Neural cell (in vitro differentiated cells): ENCODE data around the gene KIRREL3. TPM values are rescaled to one million over a fixed set of nuclear protein-coding genes. Genes with fewer than 3 reads are reported as not detected.

Source experiments
- H2AFZ ChIP-seq: fragments of 200-600, 300-800 bp; sonication (generic), shearing (Covaris generic); 2 replicates; pipeline ENCODE4 v1.6.0; 2014; ENCODE audit warnings: low read depth, mild to moderate bottlenecking, antibody characterized with exemption, low read length, moderate library complexity
- H3F3A ChIP-seq: fragments of 200-600 bp; shearing (Covaris generic); 2 replicates; pipeline ENCODE4 v1.6.1; 2016; ENCODE audit warnings: mild to moderate bottlenecking, moderate library complexity, mixed read lengths, antibody characterized with exemption, low read length; ENCODE audit not compliant: insufficient read depth, poor library complexity, severe bottlenecking
- H3K27ac ChIP-seq: fragments of 200-600, 300-800 bp; sonication (generic), shearing (Covaris generic); 2 replicates; pipeline ENCODE4 v1.5.1; 2014; ENCODE audit warnings: mild to moderate bottlenecking, low read length, moderate library complexity
- H3K27me3 ChIP-seq: fragments of 300-800, 200-600 bp; sonication (generic), shearing (Covaris generic); 2 replicates; pipeline ENCODE4 v1.6.0; 2014; ENCODE audit warnings: mild to moderate bottlenecking, low read depth, low read length, moderate library complexity; ENCODE audit not compliant: insufficient read depth
- H3K36me3 ChIP-seq: fragments of 300-800, 200-600 bp; sonication (generic), shearing (Covaris generic); 2 replicates; pipeline ENCODE4 v1.5.1; 2014; ENCODE audit warnings: mild to moderate bottlenecking, antibody characterized with exemption, low read length, moderate library complexity; ENCODE audit not compliant: insufficient read depth
- H3K4me2 ChIP-seq: fragments of 300-800, 200-600 bp; sonication (generic), shearing (Covaris generic); 2 replicates; pipeline ENCODE4 v1.6.0; 2014; ENCODE audit warnings: mild to moderate bottlenecking, low read length
- H3K4me3 ChIP-seq: fragments of 300-800, 200-600 bp; sonication (generic), shearing (Covaris generic); 2 replicates; pipeline ENCODE4 v1.5.1; 2014; ENCODE audit warnings: mild to moderate bottlenecking, low read length, moderate library complexity
- H3K79me2 ChIP-seq: fragments of 200-600 bp; shearing (Covaris generic); replicated peaks from 2 replicates; pipeline ENCODE4 v1.6.0; 2014; ENCODE audit warnings: mild to moderate bottlenecking, low read length, moderate library complexity; ENCODE audit not compliant: insufficient read depth
- H3K9ac ChIP-seq: fragments of 300-800, 200-600 bp; sonication (generic), shearing (Covaris generic); 2 replicates; pipeline ENCODE4 v1.6.1; 2016; ENCODE audit warnings: mild to moderate bottlenecking, low read length, mixed read lengths
- H3K9me2 ChIP-seq: fragments of 200-600 bp; shearing (Covaris generic); 2 replicates; pipeline ENCODE4 v1.6.1; 2016; ENCODE audit warnings: mild to moderate bottlenecking, low read length, mixed read lengths; ENCODE audit not compliant: insufficient read depth
- H3K9me3 ChIP-seq: fragments of 200-600, 300-800 bp; sonication (generic), shearing (Covaris generic); 2 replicates; pipeline ENCODE4 v1.6.1; 2016; ENCODE audit warnings: mild to moderate bottlenecking, mixed run types, low read length, moderate library complexity, mixed read lengths
- H4K20me1 ChIP-seq: fragments of 200-600 bp; shearing (Covaris generic); 2 replicates; pipeline ENCODE4 v1.6.1; 2016; ENCODE audit warnings: mild to moderate bottlenecking, mixed run types; ENCODE audit not compliant: insufficient read depth
- EP300 ChIP-seq: fragments of 450-650 bp; conservative IDR thresholded peaks from 2 replicates; pipeline ENCODE4 v1.6.1; 2014; ENCODE audit warnings: antibody characterized with exemption, mild to moderate bottlenecking, moderate library complexity; ENCODE audit not compliant: poor library complexity, severe bottlenecking
- EZH2 ChIP-seq: fragments of 200-600, 300-800 bp; shearing (Covaris generic), sonication (generic); IDR thresholded peaks from 2 replicates; pipeline ENCODE4 v1.6.1; 2014; ENCODE audit warnings: antibody characterized with exemption, low read length, borderline replicate concordance, mild to moderate bottlenecking; ENCODE audit not compliant: insufficient read depth, poor library complexity, severe bottlenecking
- MXI1 ChIP-seq: fragments of 450-650 bp; conservative IDR thresholded peaks from 2 replicates; pipeline ENCODE4 v1.6.1; 2014; ENCODE audit warnings: antibody characterized with exemption, mild to moderate bottlenecking; ENCODE audit not compliant: poor library complexity, severe bottlenecking
- POLR2AphosphoS5 ChIP-seq: IDR thresholded peaks from 2 replicates; pipeline ENCODE4 v1.6.1; 2012
- RAD21 ChIP-seq: fragments of 450-650 bp; conservative IDR thresholded peaks from 2 replicates; pipeline ENCODE4 v1.6.1; 2014; ENCODE audit warnings: antibody characterized with exemption, mild to moderate bottlenecking, moderate library complexity
- SMC3 ChIP-seq: fragments of 450-650 bp; conservative IDR thresholded peaks from 2 replicates; pipeline ENCODE4 v1.6.1; 2014; ENCODE audit warnings: antibody characterized with exemption, mild to moderate bottlenecking, moderate library complexity; ENCODE audit not compliant: poor library complexity
- TAF1 ChIP-seq: IDR thresholded peaks from 2 replicates; pipeline ENCODE4 v1.6.1; 2012; ENCODE audit warnings: low read depth
- polyA plus RNA-seq: library from polyadenylated mRNA; depleted of rRNA; stranded (reverse); fragments of >200 nt; gene quantifications from 2 replicates; pipeline ENCODE4 v1.2.3, GENCODE V29; 2014
- TF ChIP-seq, protein P1 (sequence below): IDR thresholded peaks from 2 replicates; pipeline ENCODE4 v1.6.1; 2012; ENCODE audit warnings: borderline replicate concordance
- TF ChIP-seq, protein P2 (sequence below): fragments of 450-650 bp; IDR thresholded peaks from 2 replicates; pipeline ENCODE4 v1.5.1; 2014; ENCODE audit warnings: antibody characterized with exemption, mild to moderate bottlenecking, moderate library complexity; ENCODE audit not compliant: poor library complexity, severe bottlenecking

Gene KIRREL3
- polyA plus RNA-seq, 1 donor from 2014 or later: 23.8 TPM

DNA sequence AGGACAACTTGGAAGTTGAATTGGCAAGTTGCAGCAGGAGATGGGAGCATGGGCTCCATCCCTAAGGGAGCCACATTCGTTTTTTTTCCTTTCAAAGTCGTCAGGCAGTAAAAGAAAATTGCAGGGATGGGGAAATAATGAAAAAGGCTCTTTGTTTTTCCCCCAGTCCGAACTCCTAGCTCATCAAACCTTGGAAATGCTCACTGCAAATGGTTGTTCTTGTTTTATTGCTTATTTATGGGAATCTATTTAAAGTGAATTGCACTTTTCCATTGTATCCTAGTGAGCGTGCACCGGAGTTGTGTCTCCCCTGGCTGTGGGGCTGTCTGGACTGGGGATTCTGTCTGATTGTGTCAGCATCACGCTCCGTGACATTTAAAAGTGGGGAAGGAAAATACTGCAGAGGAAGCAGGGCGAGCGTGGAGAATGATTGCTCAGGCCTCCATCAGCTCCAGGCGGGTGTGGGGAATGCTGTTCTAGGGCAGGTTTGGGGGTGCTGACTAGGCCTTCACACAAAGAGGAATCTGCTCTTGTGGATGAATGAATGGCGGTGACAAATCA lies 306.4 kb downstream of the KIRREL3 start:
- Histone ChIP-seq H3K9me2 (no peaks in the 10 kb centered on the region), H4K20me1 (no peaks in the 10 kb centered on the region), H3K9me3 (no peaks in the 10 kb centered on the region), H3K4me3 (no peak overlapping the region), H3K79me2 (no peaks in the 10 kb centered on the region), H3K27ac (peak overlapping the region; percentile 37), H3K36me3 (no peaks in the 10 kb centered on the region), H3F3A (peaks cover 3% of the 10 kb centered on the region), H2AFZ (no peak overlapping the region), H3K27me3 (no peaks in the 10 kb centered on the region), H3K9ac (peak overlapping the region; percentile 23), H3K4me2 (no peak overlapping the region)
- TF ChIP-seq EP300 (no peak), POLR2AphosphoS5 (no peak), TAF1 (no peak), RAD21 (no peak), SMC3 (no peak), EZH2 (no peak), MXI1 (no peak)
- TF ChIP-seq, protein P1, sequence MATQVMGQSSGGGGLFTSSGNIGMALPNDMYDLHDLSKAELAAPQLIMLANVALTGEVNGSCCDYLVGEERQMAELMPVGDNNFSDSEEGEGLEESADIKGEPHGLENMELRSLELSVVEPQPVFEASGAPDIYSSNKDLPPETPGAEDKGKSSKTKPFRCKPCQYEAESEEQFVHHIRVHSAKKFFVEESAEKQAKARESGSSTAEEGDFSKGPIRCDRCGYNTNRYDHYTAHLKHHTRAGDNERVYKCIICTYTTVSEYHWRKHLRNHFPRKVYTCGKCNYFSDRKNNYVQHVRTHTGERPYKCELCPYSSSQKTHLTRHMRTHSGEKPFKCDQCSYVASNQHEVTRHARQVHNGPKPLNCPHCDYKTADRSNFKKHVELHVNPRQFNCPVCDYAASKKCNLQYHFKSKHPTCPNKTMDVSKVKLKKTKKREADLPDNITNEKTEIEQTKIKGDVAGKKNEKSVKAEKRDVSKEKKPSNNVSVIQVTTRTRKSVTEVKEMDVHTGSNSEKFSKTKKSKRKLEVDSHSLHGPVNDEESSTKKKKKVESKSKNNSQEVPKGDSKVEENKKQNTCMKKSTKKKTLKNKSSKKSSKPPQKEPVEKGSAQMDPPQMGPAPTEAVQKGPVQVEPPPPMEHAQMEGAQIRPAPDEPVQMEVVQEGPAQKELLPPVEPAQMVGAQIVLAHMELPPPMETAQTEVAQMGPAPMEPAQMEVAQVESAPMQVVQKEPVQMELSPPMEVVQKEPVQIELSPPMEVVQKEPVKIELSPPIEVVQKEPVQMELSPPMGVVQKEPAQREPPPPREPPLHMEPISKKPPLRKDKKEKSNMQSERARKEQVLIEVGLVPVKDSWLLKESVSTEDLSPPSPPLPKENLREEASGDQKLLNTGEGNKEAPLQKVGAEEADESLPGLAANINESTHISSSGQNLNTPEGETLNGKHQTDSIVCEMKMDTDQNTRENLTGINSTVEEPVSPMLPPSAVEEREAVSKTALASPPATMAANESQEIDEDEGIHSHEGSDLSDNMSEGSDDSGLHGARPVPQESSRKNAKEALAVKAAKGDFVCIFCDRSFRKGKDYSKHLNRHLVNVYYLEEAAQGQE: no peak
- TF ChIP-seq, protein P2, sequence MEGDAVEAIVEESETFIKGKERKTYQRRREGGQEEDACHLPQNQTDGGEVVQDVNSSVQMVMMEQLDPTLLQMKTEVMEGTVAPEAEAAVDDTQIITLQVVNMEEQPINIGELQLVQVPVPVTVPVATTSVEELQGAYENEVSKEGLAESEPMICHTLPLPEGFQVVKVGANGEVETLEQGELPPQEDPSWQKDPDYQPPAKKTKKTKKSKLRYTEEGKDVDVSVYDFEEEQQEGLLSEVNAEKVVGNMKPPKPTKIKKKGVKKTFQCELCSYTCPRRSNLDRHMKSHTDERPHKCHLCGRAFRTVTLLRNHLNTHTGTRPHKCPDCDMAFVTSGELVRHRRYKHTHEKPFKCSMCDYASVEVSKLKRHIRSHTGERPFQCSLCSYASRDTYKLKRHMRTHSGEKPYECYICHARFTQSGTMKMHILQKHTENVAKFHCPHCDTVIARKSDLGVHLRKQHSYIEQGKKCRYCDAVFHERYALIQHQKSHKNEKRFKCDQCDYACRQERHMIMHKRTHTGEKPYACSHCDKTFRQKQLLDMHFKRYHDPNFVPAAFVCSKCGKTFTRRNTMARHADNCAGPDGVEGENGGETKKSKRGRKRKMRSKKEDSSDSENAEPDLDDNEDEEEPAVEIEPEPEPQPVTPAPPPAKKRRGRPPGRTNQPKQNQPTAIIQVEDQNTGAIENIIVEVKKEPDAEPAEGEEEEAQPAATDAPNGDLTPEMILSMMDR: no peak

DNA sequence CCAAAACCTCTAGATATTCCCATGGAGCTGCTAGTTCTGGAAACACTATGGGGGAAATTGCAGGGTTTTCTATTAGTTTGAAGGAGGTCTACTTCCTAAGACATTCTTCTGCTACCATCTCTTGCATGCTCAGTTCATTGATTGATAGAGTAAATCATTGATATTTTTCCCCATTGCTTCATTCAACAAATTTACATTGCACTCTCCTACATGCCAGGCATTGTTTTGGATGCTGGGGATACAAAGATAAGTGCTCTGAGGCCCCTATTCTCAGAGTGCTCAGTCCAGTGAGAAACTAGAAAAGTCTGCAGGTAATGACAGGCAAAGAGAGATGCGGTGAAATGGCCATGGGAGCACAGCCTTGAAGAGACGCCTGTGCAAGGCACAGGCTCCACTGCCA lies 313.1 kb downstream of the KIRREL3 start:
- Histone ChIP-seq H3F3A (peaks cover 10% of the 10 kb centered on the region), H3K79me2 (no peaks in the 10 kb centered on the region), H3K4me3 (no peak overlapping the region), H3K9ac (no peak overlapping the region), H3K36me3 (no peaks in the 10 kb centered on the region), H4K20me1 (no peaks in the 10 kb centered on the region), H3K27me3 (no peaks in the 10 kb centered on the region), H3K9me3 (no peaks in the 10 kb centered on the region), H3K4me2 (no peak overlapping the region), H3K9me2 (no peaks in the 10 kb centered on the region), H3K27ac (no peak overlapping the region), H2AFZ (no peak overlapping the region)
- TF ChIP-seq EP300 (no peak), TAF1 (no peak), MXI1 (no peak), SMC3 (no peak), POLR2AphosphoS5 (no peak), EZH2 (no peak), RAD21 (no peak)
- TF ChIP-seq, protein P1: no peak
- TF ChIP-seq, protein P2: no peak
